Brain microvascular endothelial cell (primary cell): ENCODE results near the gene NR3C1.

Source experiments
- DNase-seq: peaks from one replicate; pipeline ENCODE4 v3.0.0-alpha.2; 2020
- H3K27ac ChIP-seq: fragments of 250-450 bp; sonication (Bioruptor Pico); 2 replicates; pipeline ENCODE4 v1.5.1; 2020; ENCODE audit warnings: mild to moderate bottlenecking, moderate library complexity
- H3K27me3 ChIP-seq: fragments of 250-450 bp; sonication (Bioruptor Pico); replicated peaks from 2 replicates; pipeline ENCODE4 v1.5.1; 2020; ENCODE audit warnings: mild to moderate bottlenecking
- H3K36me3 ChIP-seq: fragments of 250-450 bp; sonication (Bioruptor Pico); replicated peaks from 2 replicates; pipeline ENCODE4 v1.5.1; 2020; ENCODE audit warnings: mild to moderate bottlenecking
- H3K4me3 ChIP-seq: 2 replicates; pipeline ENCODE4 v1.5.1; 2011; ENCODE audit warnings: low read depth, mild to moderate bottlenecking, control low read depth, low read length, moderate library complexity
- in situ Hi-C: cut with HindIII; loops from 2 replicates; pipeline ENCODE4 v1.10.0; 2017; ENCODE audit warnings: low sequenced_read_pairs, low pct_ligation_motif_present
- TF ChIP-seq, protein P1 (sequence below): IDR thresholded peaks from 2 replicates; pipeline ENCODE4 v1.5.1; 2011; ENCODE audit warnings: low read depth, mild to moderate bottlenecking, moderate library complexity, low read length, control low read depth, inconsistent platforms; ENCODE audit errors: missing control alignments

The NR3C1 gene

DNA sequence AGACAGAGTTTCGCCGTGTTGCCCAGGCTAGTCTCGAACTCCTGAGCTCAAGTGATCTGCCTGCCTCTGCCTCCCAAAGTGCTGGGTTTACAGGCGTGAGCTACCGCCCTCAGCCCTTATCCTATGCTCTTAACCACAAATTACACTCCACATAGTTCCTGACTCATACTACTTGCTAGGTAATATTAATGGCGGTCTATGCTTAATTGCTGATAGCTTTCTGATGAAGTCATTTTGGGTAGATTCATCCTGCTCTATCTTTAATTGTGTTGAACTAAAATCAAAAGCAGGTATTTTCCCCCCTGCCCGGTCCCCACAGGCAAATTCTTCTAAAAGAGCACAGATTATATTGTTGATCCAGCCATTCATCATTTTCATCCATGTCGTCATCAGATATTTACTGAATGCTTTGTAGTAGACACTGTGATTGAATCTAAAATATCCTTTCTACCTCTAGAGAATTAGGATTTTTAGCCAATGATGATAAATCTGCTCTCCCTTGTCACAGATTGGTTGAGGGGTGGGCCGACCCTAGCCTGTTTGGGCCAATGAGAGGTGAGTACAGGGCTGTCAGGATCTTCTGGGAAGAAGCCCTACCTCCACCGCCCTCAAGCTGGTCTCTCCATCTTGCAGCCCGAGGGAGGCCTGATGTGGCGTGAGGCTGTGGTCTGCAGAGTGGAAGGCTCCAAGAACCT lies 144.8 kb downstream of the NR3C1 start:
- Histone ChIP-seq H3K27ac (no peak overlapping the region), H3K4me3 (no peak overlapping the region), H3K36me3 (no peaks in the 10 kb centered on the region), H3K27me3 (no peaks in the 10 kb centered on the region)
- DNase-seq, result no peak
- in situ Hi-C loops, result no loop called here
- TF ChIP-seq, protein P1, sequence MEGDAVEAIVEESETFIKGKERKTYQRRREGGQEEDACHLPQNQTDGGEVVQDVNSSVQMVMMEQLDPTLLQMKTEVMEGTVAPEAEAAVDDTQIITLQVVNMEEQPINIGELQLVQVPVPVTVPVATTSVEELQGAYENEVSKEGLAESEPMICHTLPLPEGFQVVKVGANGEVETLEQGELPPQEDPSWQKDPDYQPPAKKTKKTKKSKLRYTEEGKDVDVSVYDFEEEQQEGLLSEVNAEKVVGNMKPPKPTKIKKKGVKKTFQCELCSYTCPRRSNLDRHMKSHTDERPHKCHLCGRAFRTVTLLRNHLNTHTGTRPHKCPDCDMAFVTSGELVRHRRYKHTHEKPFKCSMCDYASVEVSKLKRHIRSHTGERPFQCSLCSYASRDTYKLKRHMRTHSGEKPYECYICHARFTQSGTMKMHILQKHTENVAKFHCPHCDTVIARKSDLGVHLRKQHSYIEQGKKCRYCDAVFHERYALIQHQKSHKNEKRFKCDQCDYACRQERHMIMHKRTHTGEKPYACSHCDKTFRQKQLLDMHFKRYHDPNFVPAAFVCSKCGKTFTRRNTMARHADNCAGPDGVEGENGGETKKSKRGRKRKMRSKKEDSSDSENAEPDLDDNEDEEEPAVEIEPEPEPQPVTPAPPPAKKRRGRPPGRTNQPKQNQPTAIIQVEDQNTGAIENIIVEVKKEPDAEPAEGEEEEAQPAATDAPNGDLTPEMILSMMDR, result no peak

DNA sequence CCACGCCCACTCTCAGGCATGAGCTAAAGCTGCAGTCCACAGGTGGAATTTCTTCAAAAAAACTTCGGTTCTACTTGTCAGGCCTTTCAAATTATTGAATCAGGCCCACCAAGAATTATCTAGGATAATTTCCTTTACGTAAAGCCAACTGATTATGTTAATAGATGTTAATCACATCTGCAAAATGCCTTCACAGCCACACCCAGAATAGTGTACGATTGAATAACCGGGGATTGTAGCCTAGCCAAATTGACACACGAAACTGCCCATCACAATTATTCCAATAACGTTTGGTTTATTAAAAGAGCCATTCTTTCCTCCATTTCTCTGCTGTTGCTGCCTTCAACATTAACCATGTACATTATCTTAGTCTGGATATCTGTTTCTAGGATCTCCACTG lies 148.7 kb downstream of the NR3C1 start:
- no peak for DNase-seq
- in situ Hi-C loops, result no loop called here
- TF ChIP-seq, protein P1, result no peak
- no peak overlapping the region for H3K27ac ChIP-seq
- no peak overlapping the region for H3K4me3 ChIP-seq
- H3K36me3 ChIP-seq, result no peaks in the 10 kb centered on the region
- H3K27me3 ChIP-seq, result no peaks in the 10 kb centered on the region

DNA sequence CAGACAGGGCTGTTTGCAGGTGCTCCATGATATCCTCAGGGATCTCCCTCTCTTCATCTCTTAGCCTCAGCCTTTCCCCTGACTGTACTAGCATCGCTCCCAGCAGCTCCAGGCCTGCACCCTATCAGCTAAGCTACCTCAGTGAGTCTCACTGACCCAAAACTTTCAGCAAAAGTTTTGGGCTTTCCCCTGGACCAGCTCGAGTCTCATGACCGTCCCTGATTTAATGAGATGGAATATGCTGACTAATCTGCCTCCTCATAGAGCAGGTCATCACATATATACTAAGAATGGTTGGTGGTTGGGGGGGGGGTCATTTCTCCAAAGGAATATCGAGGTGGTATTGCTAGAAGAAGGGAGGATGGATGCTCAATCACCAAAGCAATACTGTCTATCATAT lies 151.5 kb downstream of the NR3C1 start:
- DNase-seq, result no peak
- Histone ChIP-seq H3K27me3 (no peaks in the 10 kb centered on the region), H3K27ac (no peak overlapping the region), H3K36me3 (no peaks in the 10 kb centered on the region), H3K4me3 (no peak overlapping the region)
- in situ Hi-C loops, result no loop called here
- TF ChIP-seq, protein P1, result no peak

DNA sequence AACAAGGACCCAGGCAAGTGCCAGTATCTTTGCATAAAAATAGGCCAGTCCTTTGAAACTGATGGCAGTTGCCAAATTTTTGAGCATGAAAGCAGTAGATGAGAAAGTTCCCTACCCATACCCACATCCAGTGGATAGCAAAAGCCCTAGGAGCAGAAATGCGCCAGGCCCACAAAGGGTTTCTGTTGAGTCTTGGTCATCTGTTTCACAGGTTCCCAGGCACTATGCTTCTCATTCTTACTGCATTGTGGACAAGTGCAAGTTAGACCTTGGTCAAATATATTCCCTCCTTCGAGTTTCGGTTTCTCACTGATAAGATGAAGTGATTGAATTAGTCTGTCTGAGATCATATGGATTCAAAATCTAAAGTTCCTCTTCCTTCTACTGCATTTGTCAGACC lies 152.3 kb downstream of the NR3C1 start:
- in situ Hi-C loops, result no loop called here
- Histone ChIP-seq H3K27me3 (no peaks in the 10 kb centered on the region), H3K36me3 (no peaks in the 10 kb centered on the region), H3K27ac (no peak overlapping the region), H3K4me3 (no peak overlapping the region)
- no peak for DNase-seq
- TF ChIP-seq, protein P1, result no peak

DNA sequence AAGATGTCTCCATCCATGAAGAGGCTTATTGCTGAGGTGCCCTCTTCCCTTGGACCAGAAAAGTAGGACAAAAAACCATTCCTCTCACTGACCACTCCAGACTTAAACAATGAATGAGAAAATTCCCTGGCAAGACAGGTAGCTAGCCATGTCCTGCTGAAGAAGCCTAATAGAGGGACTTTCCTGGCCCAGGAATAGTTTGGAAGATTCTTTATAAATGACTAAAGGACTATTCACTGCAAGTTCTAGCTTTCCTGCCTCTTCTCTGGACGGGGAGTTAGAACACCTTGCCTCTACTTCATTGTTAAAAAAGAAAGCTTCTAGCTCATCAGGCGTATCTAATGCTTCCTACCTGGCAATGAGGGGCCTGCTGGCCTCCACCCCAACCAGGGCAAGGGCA lies 153.6 kb downstream of the NR3C1 start:
- in situ Hi-C loops, result no loop called here
- H3K27ac ChIP-seq, result no peak overlapping the region
- no peak overlapping the region for H3K4me3 ChIP-seq
- no peaks in the 10 kb centered on the region for H3K27me3 ChIP-seq
- H3K36me3 ChIP-seq, result no peaks in the 10 kb centered on the region
- no peak for DNase-seq
- TF ChIP-seq, protein P1, result no peak
